ENCODE results near the gene SNURF. TPM values are rescaled to one million over a fixed set of nuclear protein-coding genes. Genes with fewer than 3 reads are reported as not detected.

The SNURF gene
- total and polyA plus RNA-seq, 2 donors from 2014 or later: 8.3 to 19.1 TPM

GRCh38 chr15:24944954-24945353 lies 9.8 kb upstream of the SNURF start:
- FAIRE-seq (no peak), DNase-seq (peak in 2 of 5 donors; percentile 34 to 52)
- intact Hi-C loops (cut with DNase I): no loop called here

GRCh38 chr15:24945711-24946110 lies 9.1 kb upstream of the SNURF start:
- intact Hi-C loops (cut with DNase I): no loop called here
- H3K4me3 ChIP-seq (ENCODE audit: low read length in 3 of 3): no peak overlapping the region
- H3K27ac ChIP-seq (ENCODE audit: low read depth in 2 of 2, low read length in 2 of 2): no peak overlapping the region
- H3K27me3 ChIP-seq (ENCODE audit: control insufficient read depth, insufficient read depth, low read length): no peaks in the 10 kb centered on the region
- FAIRE-seq (no peak), DNase-seq (peak in 1 of 5 donors; percentile 11)
- no peaks in the 10 kb centered on the region for H3K4me1 ChIP-seq (ENCODE audit: control insufficient read depth in 2 of 3, insufficient read depth in 2 of 3, low read depth in 1 of 3, low read length in 3 of 3)
- H3K9ac ChIP-seq (ENCODE audit: low read length in 3 of 3): no peak overlapping the region
- no peaks in the 10 kb centered on the region for H3K9me3 ChIP-seq (ENCODE audit: control insufficient read depth in 2 of 3, insufficient read depth in 1 of 3, low read length in 3 of 3)
- no peak for TF ChIP-seq CTCF (IDR thresholded peaks at IDR 0.05; ENCODE audit: borderline replicate concordance, extremely low read depth, insufficient read depth)
- no peaks in the 10 kb centered on the region for H3K36me3 ChIP-seq (ENCODE audit: control insufficient read depth in 2 of 3, insufficient read depth in 3 of 3, low read length in 3 of 3)

More at GRCh38 chr15:24944954-24945353, 9.8 kb upstream of the SNURF start:
- Histone ChIP-seq H3K36me3 (ENCODE audit: control insufficient read depth in 2 of 3, insufficient read depth in 3 of 3, low read length in 3 of 3) (no peaks in the 10 kb centered on the region), H3K4me3 (ENCODE audit: low read length in 3 of 3) (no peak overlapping the region), H3K9ac (ENCODE audit: low read length in 3 of 3) (no peak overlapping the region), H3K27ac (ENCODE audit: low read depth in 2 of 2, low read length in 2 of 2) (no peak overlapping the region), H3K9me3 (ENCODE audit: control insufficient read depth in 2 of 3, insufficient read depth in 1 of 3, low read length in 3 of 3) (no peaks in the 10 kb centered on the region), H3K27me3 (ENCODE audit: control insufficient read depth, insufficient read depth, low read length) (no peaks in the 10 kb centered on the region), H3K4me1 (ENCODE audit: control insufficient read depth in 2 of 3, insufficient read depth in 2 of 3, low read depth in 1 of 3, low read length in 3 of 3) (no peaks in the 10 kb centered on the region)
- no peak for TF ChIP-seq CTCF (IDR thresholded peaks at IDR 0.05; ENCODE audit: borderline replicate concordance, extremely low read depth, insufficient read depth)

- Histone ChIP-seq H3K27ac (ENCODE audit: low read depth in 2 of 2, low read length in 2 of 2) (no peak overlapping the region), H3K4me1 (ENCODE audit: control insufficient read depth in 2 of 3, insufficient read depth in 2 of 3, low read depth in 1 of 3, low read length in 3 of 3) (no peaks in the 10 kb centered on the region), H3K9ac (ENCODE audit: low read length in 3 of 3) (no peak overlapping the region), H3K9me3 (ENCODE audit: control insufficient read depth in 2 of 3, insufficient read depth in 1 of 3, low read length in 3 of 3) (no peaks in the 10 kb centered on the region), H3K4me3 (ENCODE audit: low read length in 3 of 3) (no peak overlapping the region), H3K36me3 (ENCODE audit: control insufficient read depth in 2 of 3, insufficient read depth in 3 of 3, low read length in 3 of 3) (no peaks in the 10 kb centered on the region), H3K27me3 (ENCODE audit: control insufficient read depth, insufficient read depth, low read length) (no peaks in the 10 kb centered on the region)
- FAIRE-seq (no peak), DNase-seq (no peak)
- TF ChIP-seq CTCF (IDR thresholded peaks at IDR 0.05; ENCODE audit: borderline replicate concordance, extremely low read depth, insufficient read depth): no peak
- intact Hi-C loops (cut with DNase I): no loop called here
These were observed 6.3 kb upstream of the SNURF start for GRCh38 chr15:24948495-24948894.

GRCh38 chr15:24955531-24955921 lies 739 bp downstream of the SNURF start:
- no peak for TF ChIP-seq CTCF (IDR thresholded peaks at IDR 0.05; ENCODE audit: borderline replicate concordance, extremely low read depth, insufficient read depth)
- no peaks in the 10 kb centered on the region for H3K9me3 ChIP-seq (ENCODE audit: control insufficient read depth in 2 of 3, insufficient read depth in 1 of 3, low read length in 3 of 3)
- H3K4me1 ChIP-seq (ENCODE audit: control insufficient read depth in 2 of 3, insufficient read depth in 2 of 3, low read depth in 1 of 3, low read length in 3 of 3): no peaks in the 10 kb centered on the region
- intact Hi-C loops (cut with DNase I): no loop called here
- FAIRE-seq (no peak), DNase-seq (peak; percentile 11 to 73 (median 21))
- H3K27ac ChIP-seq (ENCODE audit: low read depth in 2 of 2, low read length in 2 of 2): peak overlapping the region; percentile 82 to 93
- peak overlapping the region; percentile 87 to 95 (median 88) for H3K9ac ChIP-seq (ENCODE audit: low read length in 3 of 3)
- H3K36me3 ChIP-seq (ENCODE audit: control insufficient read depth in 2 of 3, insufficient read depth in 3 of 3, low read length in 3 of 3): no peaks in the 10 kb centered on the region
- H3K4me3 ChIP-seq (ENCODE audit: low read length in 3 of 3): peak overlapping the region; percentile 85 to 98 (median 96)
- H3K27me3 ChIP-seq (ENCODE audit: control insufficient read depth, insufficient read depth, low read length): no peaks in the 10 kb centered on the region
